DMS53 (cell line): ENCODE data around the gene PAPOLB.

Experiments
- DNase-seq: peaks from one replicate; lab custom pipeline; 2025; lab: John Stamatoyannopoulos, UW

The PAPOLB gene

DNA sequence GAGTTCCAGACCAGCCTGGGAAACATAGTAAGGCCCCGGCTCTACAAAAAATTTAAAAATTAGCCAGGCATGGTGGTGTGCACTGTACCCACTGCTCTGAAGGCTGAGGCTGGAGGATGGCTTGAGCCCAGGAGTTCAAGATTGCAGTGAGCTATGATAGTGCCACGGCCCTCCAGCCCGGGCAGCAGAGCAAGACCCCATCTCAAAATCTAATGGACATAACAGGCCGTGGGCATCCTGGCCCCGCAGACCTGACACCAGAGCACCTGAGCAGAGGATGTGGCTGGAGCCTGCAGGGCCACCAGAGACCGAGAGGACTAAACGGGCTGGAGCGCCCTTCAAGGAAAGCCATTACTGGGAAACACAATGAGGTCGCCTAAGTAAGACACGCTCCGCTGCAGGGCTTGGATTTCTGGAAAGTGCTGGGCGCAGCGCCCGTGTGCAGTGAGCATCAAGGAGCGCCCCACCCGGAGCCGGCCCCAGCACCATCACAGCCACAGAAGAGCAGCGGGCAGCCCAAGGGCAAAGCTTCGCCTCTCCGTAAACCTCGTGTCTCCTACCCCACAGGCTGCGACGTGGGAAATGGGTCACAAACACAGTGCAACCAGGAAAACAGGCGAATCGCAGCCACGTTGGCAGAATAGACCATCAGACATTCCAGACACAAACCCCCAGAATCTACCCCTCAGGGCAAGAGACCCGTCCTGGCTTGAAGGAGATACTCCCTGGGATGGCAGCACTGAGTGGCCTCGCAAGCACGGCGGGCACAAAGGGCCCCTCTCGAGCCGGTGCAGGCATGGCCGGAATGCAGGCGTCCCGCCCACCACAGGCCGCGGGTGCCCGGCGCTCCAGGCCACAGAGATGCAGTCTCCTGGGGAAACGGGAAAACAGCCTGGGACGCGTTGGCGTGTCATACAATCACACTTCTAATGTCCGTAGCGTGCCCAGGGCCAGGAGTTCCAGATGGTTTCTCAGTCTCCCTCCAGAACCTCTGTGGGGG, 16.8 kb upstream of the PAPOLB start:
- DNase-seq, result no peak

DNA sequence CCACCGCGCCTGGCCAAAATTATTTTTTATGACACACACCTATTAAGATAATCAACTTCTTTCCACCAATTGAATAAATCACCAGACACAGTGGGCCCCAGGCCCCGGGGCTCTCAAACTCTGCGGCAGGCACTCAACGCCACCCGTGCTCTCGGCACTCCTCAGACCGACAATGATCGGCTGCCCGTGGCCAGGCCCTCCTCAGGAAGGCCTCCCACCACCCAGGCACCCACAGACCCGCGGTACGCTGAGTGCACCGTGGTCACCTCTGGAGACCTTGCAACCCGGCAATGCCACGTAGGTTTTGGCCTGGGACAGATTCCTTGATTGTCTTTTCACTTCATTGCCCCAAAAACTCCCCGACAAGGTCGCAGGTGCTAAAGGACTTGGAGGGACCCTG, 14.8 kb upstream of the PAPOLB start:
- no peak for DNase-seq

DNA sequence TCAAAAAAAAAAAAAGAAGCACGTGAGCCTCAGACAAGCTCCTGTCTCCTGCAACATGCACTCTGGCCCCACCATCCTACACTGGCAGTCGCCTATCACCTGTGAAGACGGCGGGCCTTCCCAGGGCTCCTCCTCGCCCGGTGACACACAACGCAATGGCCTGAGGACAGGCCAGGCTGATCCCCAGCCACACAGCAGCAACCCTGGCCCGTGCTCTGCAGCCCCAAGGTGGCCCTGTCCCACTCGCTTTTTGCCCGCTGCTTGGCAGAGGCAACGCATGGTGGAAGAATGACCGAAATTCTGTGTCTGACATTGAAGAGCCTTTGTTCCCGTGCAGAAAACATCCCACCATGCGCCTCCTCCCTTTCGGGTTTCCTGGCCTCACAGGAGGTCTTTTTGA, 13.6 kb upstream of the PAPOLB start:
- DNase-seq, result no peak

DNA sequence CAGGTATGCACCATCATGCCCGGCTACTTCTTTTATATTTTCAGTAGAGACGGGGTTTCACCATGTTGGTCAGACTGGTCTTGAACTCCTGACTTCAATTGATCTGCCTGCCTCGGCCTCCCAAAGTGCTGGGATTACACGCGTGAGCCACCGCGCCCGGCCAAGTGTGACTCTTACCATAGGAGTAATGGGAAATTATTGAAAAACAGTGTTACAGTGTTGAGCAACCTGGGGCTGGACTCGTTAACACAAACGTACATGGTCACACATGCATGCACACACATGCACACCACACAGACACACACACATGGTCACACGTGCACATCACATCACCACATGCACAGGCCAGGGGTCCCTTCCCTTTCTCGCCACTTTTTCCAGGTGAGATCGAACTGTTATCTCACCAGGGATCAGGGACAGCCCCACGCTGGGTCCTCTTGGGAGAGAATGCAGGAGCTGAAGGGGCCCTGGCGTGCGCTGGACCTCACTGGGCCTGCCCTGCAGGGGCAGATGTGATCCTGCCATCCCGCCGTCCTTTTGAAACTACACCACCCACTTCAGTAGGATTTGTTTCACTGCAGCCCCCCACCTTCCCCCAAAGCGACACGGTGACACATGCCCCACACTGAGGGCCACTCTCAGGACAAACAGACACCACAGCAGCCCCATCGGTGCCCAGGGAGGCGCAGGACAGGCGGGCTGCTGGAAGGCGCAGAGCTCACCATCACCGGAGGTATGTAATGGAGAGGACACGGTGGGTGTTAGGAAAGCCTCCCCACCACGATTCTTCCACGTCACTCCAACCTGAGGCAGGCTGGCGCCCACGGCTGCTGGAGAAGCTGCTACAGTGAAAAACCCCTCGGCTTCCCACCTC, 11.5 kb upstream of the PAPOLB start:
- no peak for DNase-seq

DNA sequence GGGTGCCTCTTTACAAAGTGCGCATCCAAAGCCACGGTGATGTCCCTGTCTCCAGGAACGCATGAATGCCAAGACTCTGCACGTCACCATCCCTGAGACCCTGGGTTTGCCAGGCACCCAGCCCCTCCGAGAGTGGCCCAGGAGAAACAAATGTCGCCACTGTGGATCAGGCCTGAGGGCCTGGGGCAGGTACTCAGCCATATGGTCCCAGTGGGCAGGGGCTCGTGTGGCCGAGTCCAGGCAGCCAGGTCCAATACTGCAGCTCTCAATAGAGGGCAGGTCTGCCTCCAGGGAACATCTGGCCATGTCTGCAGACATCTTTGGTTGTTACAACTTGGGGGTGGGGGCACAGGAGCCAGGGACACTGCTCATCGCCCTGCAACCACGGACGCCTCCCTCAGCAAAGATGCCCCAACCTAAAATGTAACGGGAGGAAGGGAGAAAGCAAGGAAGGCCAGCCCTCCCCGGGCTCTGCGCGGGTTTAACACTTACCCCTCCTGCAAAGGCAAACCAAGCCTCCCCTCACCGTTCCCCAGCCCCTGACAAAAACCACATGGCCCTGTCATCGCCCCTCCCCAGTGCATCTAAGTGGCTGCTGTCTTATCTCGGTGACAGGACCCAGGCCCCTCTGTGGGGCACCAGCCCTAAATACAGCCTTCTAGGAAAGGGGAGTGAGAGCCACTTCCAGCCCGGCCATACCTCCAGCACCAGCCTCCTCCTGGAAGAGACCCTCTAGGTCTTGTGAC, 10.3 kb upstream of the PAPOLB start:
- no peak for DNase-seq

DNA sequence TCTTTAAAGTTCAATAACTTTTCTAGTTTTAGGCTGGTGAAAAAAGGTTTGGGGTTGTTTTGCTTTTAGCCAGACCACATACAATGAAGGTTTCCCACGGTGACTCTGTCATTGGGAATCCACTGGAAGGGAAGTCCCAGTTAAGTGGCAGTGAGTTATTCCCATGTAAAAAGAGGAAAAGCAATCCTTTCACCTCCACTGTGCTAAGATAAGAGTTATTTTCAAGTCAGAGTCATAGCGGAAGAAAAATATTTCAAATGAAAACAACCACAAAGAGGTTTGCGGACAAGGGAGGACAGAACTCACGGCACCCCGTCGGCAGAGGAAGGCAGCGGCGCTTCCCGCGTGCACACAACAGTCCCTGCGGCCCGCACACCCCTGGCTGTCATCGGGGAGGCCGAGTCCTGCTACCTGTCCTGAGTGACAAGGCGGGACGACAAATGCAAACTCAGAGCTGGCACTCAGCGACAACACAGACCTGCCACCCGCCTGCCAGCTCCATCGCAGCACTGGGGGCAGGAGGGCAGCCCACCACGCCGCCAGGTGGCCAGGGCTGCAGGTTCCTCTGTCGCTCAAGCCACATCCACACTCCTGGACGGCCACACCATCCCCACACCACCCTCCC, 9.3 kb upstream of the PAPOLB start:
- DNase-seq, result no peak

DNA sequence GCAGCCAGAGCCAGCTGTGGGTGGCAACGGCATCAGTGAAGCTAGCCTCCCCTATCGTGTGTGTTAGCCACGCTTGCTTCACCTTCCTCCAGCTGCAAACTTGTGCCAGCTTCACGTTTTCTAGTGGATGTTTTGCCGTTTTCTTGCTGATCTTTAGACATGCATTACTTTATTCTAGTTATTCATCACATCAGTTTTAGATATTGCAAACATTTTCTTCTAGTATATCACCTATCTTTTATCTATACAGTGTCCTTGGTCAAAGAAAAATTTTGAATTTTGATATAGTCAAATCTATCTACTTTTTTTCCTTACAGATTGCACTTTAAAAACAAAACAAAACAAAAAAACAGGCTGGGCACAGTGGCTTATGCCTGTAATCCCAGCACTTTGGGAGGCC, 6.7 kb upstream of the PAPOLB start:
- DNase-seq, result no peak

DNA sequence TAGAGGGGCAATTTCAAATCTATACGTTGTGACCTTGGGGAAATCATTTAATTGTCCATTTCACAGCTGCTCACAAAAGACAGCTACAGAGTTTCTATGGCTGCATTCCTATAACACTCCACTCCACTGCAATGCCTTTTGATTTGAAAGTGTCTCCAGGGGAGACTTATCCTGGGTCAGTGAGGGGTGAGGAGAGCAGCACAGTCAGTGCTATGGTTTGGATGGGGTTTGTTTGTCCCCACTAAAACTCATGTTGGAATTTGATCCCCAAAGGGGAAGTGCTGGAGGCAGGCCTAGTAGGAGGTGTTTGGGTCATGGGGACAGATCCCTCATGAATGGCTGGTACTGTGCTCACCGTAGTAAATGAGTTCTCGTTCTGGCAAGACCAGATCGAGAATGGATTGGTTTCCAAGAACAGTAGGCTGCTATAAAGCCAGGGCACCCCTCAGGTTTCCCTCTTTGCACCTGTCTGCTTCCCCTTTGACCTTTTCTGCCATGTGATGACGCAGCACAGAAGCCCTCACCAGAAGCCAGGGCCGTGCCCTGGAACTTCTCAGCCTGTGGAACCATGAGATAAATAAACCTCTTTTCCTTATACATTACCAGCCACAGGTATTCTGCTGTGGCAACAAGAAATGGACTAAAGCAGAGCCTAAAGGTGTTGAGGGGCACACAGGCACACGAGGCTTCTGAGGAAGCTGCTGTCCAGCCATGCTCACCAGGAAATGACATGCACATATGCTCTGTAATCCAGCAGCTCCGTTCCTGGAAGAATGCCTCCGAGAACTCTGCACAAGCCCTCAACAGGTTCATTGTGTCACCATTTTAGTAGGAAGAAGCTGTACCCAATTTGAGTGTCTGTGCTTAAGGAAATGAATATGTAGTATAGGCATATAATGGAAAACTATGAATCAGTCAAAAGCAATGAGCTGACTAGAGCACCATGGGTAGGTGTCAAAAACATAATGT, 5.0 kb upstream of the PAPOLB start:
- no peak for DNase-seq

DNA sequence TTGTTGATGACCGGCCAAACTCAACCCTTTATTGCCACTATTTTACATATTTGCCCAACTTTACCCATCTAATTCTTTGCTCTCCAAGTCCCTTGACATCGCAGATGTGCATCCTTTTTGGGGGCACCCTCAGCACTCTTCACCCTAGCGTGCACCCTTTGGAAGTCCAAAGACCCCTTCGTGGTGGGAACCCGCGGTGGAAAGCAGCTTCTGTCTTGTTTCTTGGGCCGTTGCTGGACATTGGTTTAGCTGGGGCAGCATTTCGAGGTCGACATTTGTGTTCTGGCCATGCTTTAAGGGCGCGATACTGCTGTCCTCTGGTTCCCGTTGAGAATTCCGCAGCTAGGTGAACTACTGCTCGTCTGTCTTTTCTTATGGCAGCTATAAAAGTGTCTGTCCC, 326 bp upstream of the PAPOLB start:
- no peak for DNase-seq

DNA sequence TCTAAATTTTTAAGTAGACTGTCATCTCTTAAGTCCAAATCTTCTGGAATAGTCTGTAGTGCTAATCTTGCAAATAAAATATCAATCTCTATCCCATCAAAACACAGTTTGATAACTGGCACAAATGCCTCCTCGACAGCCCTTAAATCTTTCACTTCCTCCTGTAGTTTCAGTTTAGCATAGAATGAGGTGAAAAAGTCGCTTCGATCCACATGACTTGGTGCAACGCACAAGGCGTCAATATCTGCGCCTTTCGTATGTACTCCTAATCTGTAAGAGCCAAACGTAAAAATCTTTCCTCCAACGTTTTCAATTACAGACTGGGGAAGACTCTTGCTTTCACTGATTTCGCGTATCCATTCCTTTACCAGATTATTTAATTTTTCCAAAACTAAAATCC, 603 bp downstream of the PAPOLB start:
- no peak for DNase-seq

DNA sequence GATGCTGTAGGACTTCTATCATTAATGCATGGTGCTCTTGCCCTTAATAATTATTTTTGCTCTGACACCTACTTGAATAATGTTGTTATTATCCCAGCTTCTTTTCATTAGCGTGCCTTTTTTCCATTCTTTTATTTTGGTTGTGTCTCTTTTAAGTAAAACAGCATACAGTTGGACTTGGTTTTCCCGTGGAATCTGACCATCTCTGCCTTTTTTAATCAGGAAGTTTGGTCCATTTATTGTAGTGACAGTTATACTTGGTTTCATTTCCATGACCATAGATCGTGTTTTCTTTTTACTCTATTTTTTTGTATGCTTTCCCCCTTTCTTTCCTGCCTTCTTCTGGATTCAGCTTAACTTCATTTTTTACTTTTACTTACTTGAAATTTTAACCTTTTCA, 4.6 kb downstream of the PAPOLB start:
- peak; percentile 43 for DNase-seq

DNA sequence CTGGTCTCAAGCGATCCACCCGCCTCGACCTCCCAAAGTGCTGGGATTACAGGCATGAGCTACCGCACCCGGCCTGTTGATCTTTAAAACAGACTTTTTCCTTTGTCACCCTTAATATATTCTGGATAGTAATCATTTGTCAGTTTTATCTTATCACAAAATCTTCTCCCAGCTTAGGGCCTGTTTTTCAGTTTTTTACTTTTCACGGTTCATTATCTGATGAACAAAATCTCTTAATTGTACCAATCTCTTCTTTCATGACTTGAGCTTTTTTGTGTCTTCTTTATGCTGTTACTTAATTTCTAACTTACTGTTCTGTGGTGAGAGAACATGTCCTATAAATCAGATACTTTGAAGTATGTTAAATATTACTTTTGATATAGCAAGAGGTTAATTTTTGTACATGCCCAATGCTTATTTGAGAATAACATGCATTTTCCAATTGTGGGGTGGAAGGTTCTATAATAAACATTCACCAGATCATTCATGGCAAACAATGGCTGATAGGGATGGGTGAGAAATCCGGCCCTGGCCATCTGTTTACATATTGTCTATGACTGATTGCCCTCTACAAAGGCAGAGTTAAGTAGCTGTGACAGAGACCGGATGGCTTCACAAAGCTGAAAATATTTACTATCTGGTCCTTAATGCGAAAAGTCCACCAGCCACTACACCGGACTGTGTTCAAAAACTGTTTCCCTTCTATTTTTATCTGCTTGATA, 5.3 kb downstream of the PAPOLB start:
- DNase-seq, result peak; percentile 94

DNA sequence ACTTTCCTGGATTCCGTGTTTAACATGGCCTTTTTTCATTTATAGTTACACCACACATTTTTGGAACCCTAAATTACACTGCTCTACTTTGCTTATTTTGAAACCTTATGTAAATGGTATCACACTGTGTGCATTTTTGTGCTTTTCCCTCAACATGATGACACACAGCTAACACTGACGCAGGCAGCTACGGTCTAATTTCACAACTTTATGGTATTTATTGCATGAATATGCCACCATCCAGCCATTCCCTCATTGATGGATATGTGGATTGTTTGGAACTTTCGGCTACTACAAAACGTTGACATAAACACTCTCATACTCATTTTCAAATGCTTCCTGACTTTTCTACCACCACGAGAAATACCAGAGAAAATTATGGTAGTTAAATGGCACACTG, 6.9 kb downstream of the PAPOLB start:
- DNase-seq, result no peak

DNA sequence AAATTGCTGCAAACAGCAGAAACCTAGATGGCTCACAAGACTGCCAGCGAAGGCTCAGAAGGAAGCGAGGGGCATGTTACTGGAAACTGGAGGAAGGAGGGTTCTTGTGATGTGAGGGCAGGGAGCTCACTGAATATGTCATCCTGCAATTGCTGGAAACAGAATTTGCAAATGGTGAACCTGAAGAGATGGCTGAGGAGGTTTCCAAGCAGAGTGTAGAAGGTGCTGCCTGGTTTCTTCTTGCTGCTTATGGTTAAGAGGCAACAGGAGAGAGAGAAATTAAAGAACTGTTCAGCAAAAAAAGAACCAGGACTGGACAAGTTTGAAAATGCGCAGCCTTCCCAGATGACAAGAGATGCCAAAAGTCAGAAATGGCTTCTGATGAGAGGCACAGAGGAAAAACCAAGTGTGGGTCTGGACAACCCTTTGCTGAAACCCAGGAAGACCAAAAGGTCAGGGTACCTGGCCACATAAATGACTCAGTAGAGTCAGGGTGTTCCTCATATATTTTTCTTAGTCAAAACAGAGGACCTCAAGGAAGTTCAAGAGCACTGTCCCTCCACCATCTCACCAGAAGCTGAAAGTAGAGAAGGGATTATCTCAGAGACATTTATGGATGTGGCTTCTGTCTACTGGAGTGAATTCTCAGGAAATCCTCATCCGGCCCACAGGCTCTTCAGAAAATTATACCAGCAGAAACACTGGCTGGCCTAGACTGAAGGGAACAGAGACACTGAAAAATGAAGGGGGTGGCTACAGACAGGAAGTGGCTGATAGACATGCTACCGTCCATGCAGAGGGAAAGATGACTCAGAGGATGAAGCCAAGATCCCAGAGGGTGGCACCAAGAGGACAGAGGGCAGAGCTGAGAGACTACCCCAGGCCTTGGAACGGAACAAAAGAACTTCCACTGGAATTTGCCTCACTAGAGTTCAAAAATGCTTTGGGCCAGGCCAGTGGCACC, 10.1 kb downstream of the PAPOLB start:
- peak; percentile 51 for DNase-seq

DNA sequence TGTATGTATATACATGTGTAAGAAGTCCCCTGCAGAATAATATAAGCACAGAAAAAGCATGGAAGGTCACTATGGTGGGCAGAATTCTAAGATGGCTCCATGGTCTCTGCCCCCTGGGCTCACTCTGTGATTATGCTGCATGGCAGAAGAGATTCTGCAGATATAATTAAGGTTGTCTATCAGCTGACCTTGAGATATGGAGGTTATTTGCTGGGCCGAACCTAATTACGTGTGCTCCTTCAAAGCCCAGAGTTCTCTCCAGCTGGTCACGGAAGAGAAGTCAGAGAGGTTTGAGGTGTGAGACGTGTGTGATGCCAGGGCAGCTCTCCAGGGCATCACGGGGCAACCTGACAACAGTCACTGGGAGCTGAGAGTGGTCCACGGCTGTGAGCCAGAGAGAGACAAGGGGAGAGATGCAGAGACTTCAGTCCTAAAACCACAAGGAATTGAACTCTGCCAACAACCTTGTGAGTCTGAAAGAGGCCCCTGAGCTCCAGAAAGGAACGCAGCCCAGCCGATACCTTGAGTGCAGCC, 11.5 kb downstream of the PAPOLB start:
- no peak for DNase-seq

DNA sequence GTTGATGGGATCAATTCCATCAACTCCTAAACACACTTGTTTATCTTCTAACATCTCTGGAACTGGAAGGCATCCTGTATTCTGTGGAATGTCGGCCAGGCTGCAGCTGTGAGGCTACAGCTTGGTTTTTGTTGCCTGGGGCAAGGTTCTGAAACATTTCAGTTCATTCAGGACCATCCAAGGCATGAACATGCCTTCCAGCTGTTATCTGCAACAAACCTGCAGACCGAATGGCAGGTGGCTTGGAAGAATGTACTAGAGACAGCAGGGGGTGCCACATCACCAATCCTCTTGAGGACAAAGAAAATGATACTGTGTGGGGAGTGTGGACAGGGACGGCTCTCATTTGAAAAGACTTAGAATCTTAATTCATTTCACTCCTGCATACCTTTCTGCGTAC, 12.4 kb downstream of the PAPOLB start:
- peak; percentile 82 for DNase-seq

DNA sequence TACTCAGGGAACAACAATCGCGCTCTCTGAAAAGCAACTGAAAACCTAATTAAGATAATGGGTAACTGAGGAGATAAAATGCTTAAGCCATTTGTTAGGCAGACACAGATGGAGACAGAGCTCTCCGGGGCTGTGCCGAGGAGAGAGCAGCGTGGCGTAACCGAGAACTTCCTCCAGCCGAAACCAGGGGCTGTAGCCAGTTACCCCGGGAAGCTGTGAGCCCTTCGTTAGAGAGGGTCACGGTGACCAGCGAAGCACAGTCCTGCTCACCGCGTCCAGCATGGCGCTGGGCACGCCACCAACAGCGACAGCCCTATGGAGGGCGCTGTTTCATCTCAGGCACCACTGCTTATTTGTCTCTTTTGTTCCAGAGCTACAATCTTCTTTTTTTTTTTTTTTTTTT, 16.1 kb downstream of the PAPOLB start:
- no peak for DNase-seq

DNA sequence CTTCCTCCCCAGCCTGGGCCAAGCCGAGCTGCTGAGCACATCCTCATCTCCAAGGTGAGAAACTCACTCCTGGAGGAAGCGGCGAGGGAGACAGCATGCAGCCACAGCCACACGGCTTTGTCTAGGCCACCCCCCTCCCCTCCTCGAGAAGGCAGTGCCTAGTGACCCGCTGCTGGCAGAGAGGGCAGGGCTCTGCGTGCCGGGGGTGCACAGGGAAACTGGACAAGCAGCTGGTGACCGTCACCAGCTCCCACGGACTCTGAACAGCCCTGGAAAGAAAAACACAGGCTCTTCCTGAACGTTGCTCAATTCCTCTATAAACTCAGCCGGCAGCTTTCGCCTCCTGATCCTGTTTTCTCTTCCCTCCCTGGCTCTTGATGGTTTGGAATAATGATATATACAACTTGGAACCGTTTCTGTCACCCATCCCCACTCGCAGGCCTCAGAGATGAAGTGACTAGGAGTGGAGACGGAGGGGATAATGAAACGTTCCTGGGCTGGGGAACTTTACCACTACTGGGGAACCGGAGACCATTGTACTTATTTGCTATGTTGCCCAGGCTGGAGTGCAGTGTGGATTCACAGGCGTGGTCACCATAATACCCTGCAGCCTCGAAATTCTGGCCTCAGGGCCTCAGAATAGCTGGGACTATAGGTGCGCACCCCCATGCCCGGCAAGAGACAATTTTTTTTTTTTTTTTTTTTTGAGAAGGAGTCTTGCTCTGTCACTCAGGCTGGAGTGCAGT, 19.3 kb downstream of the PAPOLB start:
- DNase-seq, result no peak
